Stimulated activated CD8-positive, alpha-beta memory T cell treated with anti-CD3 and anti-CD28 coated beads, Interleukin-2, amount 100 ng/mL, for 48 hours (primary cell): ENCODE results near the gene SAFB.
A peak's percentile ranks its signal among the peaks of the same experiment; 100 is the strongest.

Experiments used
- DNase-seq, 2 donors: peaks; one replicate each; pipeline ENCODE4 v3.0.0-alpha.2; 2020; ENCODE audit warnings: low read depth in 2 of 2

The SAFB gene

DNA sequence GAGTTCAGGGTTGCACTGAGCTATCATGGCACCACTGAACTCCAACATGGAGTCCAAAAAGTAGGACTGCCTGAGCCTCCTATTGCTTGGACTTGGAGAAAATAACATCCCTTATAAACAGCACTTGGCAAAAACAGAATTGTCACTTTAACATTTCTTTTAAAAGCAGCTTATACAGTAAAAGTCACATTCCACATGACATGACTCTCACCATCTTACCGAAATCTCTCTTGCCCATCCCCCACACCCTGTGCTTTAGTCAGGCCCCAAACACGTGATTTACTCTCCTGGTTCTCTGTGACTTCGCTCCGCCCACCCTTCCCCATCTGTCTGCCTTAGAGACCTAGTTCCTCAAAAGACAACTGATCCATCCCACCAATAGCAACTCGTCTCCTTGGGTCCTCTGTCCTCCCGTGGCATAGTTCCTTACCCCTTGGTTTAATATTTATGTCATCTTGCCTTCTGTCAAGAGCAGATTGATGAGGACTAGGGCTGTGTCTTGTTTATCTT, 4.6 kb downstream of the SAFB start:
- peak; percentile 16 to 24 for DNase-seq

- no peak for DNase-seq
Measured at GRCh38 chr19:5628461-5628860, 5.6 kb downstream of the SAFB start.

DNA sequence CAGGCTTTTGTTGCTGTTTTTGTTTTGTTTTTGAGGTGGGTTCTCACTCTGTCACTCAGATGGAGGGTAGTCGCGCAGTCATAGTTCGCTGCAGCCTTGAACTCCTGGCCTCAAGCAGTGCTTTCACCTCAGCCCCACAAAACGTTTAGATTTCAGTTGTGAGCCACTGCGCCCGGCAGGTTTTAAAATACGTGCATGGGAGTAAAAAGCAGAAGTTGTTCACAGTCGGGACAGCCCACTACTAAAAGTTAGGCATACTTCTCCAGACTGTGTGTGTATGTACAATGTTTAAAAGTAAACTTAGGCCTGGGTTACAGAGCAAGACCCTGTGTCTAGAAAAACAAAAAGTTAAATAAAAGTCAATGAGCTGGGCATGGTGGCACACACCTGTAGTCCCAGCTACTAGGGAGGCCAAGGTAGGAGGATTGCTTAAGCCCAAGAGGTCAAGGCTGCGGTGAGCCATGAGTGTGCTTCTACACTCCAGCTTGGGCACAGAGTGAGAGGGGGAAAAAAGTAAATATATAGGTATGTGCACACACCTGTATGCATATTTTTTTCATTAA, 6.1 kb downstream of the SAFB start:
- no peak for DNase-seq

DNA sequence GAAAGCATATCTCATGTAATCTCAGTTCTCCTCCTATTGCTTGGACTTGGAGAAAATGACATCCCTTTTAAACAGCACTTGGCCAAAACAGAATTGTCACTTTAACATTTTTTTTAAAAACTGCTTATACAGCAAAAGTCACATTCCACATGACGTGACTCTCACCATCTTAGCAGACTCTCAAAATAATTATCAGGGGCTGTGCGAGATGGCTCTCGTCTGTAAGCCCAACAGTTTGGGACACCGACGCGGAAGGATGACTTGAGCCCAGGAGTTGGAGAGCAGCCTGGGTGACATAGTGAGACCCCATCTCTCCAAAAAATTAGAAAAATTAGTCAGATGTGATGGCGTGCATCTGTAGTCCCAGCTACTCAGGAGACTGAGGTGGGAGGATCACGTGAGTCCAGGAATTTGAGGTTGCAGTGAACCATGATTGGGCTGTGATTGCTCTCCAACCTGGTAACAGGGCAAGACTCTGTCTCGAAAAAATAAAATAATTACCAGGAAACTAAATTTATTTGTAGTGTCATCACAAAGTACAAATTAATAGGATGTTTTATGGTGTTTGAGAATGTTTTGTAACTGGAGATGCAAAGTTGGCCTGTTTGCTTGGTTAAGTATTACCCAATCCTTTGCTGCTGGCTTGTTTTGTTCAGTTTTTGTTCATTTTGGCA, 8.8 kb downstream of the SAFB start:
- no peak for DNase-seq

DNA sequence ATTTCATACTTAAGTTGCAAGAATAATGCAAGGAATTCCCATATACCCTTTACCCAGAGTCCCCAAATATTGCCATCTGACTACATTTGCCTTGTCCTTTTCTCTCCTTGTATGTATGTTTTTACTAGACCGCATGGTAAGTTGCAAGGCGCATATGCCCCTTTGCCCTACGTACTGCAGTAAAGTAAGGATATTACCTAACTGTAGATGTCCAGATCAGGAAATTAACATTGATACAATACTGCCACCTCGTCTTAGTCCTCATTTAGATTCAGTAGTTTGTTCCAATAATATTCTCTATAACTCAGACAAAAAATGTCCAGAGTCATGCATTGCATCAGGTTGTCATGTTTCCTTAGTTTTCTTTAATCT, 9.3 kb downstream of the SAFB start:
- DNase-seq = no peak

GRCh38 chr19:5632657-5633056, 9.8 kb downstream of the SAFB start:
- no peak for DNase-seq

GRCh38 chr19:5635427-5635826, 12.5 kb downstream of the SAFB start:
- DNase-seq = no peak

- no peak for DNase-seq
Measured at GRCh38 chr19:5637971-5638370, 15.1 kb downstream of the SAFB start.

DNA sequence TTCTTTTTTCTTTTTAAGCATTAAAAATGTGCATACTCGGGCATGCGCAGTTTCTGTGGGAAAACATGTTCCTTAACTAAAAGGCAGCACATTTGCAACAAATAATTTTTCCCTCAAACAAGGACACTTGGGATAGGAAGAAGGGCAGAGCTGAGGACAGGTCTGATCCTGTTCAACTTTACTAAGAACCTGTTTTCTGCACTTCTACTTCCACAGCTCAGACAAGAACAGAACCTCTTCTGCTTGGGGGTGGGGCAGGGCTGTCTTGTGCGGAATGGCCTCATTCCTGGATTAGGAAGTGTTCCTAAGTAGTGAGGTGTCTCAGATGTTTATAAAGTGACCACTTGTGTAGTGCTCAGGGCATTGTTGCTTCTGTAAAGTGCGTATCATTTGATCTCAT, 18.3 kb downstream of the SAFB start:
- DNase-seq = no peak

- DNase-seq = no peak
Measured at GRCh38 chr19:5642204-5642603, 19.3 kb downstream of the SAFB start.

DNA sequence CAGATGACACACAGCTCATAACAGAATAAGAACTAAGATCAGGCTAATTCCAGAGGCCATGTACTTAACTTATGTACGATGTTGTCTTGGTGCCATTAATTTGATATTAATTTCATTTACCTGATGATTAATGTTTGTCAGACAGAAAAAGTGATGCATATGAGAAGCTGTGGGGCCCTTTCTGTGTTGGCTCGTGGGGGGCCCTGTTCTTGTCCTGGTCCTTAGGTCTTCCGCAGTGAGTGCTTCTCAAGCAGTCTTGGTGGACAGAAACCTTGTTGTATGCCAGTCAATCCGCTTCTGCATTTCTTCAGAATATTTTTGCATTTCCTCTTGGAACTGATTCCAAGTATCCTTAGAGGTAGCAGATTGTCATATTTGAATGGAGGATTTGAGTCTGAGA, 20.2 kb downstream of the SAFB start:
- DNase-seq = no peak

- no peak for DNase-seq
Measured at GRCh38 chr19:5644037-5644436, 21.2 kb downstream of the SAFB start.

- no peak for DNase-seq
Measured at GRCh38 chr19:5645409-5645808, 22.5 kb downstream of the SAFB start.

DNA sequence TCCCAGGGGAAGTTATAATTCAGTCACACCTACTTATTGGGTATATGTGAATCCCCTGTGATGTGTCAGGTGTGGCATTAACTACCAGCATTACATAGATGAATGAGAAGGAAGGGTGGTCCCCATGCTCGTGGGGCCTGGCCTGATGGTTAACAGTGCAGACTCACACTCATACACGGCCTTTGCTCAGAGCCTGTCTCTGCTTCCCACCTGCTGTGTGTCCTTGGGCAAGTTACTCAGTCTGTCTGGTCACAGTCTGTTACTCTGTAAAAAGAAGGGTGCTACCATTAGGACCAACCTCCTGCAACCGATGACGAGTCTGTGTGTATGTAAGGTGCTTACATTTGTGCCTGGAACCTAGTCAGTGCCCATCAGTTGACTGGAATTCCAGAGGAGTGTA, 23.8 kb downstream of the SAFB start:
- DNase-seq = no peak

DNA sequence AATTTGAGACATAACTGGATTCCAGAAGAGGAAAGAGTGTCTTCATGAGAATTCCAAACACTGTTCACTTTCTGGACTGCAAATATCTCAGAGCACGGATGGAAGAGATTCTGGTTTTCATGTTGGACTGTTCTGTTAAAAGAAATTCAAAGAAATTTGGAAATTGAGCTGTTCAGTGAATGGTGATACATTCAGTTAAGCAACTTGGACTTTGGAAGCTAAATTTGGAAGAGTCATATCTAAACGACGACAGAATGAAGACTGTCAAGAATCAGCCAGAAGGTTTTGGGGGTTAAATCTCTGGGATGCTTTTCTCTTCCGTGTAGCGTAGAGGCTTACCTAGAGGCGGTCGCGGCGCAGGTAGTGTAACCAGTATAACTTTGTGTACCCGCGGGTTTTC, 25.6 kb downstream of the SAFB start:
- no peak for DNase-seq

DNA sequence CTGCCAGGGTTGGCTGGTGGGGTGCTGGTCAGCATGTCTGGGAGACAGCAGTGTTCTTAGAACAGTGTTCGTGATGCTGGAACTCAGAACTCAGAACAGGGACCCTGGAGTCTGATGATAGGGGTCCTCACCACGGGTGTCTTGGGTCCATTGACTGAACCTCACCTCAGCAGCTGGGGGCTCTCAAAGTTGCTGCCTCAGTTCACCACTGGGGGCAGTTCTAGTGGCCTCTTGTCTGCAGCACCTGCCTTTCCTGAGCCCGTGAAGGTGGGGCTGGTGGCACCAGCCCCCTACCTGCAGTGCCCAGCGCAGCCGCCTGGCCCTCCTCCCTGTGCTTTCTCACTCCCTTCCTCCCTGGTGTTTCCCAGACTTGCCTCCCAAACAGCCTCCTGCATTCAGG, 28.5 kb downstream of the SAFB start:
- no peak for DNase-seq

DNA sequence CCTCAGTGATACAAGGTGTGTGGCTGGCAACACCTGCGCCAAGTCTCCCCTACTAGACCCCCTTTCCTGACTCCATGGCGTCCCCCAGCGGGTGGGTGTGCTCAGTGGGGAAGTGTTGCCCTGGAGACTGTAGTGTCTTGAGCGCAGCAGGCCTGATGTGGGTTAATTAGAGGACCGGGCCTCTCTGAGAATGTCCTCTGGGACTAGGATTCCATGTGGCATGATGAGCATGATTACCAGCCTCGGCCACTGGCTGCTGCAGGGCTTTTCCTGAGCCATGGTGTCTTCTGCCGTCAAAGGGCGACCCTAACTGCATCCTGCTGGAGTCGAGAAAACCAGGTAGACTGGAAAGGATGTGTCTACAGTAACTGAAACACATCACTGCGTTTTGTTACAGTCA, 29.4 kb downstream of the SAFB start:
- no peak for DNase-seq

DNA sequence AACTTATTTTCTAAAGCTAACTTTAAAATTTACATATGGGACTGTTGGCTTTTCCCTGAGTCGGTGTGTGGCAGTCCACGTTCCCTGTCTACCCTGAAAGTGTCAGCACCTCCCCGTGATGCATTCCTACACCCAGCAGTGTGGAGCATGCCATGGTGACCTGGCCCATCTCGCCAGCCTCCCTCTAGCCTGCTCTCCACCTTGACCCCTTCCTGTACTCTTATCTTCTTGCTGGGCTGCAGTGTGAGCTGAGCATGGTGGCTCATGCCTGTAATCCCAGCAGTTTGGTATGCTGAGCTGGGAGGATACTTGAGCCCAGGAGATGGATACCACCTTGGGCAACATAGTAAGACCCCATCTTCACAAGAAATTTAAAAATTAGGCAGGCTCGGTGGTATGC, 32.0 kb downstream of the SAFB start:
- DNase-seq = no peak

DNA sequence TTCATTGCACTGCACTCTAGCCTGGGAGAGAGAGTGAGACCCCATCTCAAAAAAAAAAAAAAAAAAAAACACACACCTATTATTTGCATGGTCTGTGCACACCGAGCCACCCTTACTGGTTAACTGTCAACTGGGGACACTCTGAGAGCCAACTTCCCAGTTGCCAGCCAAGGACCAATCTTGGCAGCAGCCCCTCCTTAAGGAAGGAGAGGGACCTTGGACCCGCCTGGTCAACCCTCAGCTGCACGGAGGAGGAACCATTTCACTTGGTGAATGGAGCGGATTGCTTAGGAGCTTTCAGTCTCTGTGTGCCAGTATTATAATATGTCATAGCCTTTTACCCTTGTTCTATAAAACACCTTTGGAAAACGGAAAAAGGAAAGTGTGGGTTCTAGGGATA, 32.5 kb downstream of the SAFB start:
- DNase-seq = no peak

GRCh38 chr19:5661483-5661882, 38.6 kb downstream of the SAFB start:
- no peak for DNase-seq

DNA sequence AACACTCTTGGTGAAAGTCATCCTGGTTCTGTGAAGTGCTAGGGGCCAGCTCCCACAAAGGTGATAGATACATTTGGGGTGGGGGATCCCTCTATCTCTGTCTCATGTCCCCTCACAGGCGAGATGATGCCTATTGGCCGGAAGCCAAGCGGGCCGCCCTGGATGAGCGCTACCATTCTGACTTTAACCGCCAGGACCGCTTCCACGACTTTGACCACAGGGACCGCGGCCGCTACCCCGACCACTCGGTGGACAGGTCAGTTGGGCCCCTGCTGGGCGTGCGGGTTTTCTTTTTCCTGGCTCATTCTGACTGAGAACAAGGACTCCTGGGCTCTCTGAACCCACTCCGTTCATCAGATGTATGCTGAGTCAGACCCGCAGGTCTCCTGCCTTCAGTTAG, 41.0 kb downstream of the SAFB start:
- no peak for DNase-seq

DNA sequence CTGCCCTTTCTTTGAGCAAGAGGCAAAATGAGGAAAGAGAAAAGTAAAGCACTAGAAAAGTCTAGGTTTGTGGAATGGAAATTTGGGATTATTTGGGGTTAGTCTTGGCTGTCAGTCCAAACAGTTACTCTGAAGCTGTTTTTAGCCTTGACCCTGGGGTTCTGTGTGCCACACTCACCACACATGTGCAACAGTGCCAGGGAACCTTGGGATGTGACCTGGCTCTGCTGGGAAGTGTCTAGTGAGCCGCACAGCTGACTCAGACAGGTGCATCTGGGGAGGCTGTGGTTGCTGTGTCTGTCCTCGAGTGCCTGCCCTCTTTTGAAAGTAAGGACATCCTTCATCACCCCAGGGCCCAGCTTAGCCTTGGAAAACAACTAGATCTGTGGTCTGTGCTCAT, 41.6 kb downstream of the SAFB start:
- no peak for DNase-seq

DNA sequence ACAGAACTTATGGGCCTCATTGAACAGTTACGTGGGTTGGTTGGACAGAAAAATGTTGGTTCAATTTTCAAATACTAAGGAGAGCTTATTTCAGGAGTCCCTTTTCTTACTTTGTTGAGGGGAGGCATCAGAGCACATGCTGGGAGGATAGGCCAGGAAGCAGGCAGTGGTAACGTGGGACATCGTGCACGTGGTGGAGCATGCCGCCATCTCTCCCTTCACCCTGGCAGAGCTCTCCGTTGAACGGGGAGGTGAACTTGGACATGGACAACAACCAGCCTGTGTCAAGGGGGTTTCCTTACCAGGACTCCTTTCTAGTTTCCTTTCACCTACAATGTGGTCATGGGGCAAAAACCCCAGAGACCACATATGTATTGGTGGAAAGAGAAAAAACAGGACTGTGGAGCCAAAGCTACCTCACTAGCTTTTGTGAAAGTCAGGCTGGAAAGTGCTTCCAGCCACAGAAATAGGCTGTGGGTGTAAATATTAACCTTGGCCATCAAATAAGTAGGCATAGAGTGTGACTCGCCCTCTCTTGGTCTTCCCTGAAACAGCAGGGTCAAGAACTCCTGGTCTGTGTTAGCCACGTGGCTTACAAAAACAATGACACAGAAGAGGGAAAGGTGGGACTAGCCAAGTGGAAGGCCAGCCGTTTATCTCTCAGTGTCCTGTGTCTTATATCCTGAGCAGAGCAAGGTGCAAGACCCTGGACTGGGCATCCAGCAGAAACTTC, 43.1 kb downstream of the SAFB start:
- no peak for DNase-seq
